ENCODE results near the gene CDC14A.

Gene CDC14A

GRCh38 chr1:100353071-100353801 lies 930 bp downstream of the CDC14A start:
- H3K79me1 ChIP-seq (ENCODE audit: low read length), result peaks cover 29% of the 10 kb centered on the region
- H3K4me3 ChIP-seq (ENCODE audit: low read depth, low read length), result peak overlapping the region; percentile 81
- H2BK120ac ChIP-seq (ENCODE audit: insufficient read depth, low read length, poor library complexity), result peak overlapping the region; percentile 76
- H4K91ac ChIP-seq (ENCODE audit: low read depth, low read length), result peak overlapping the region; percentile 84
- H3K4ac ChIP-seq (ENCODE audit: low read depth, low read length), result peak overlapping the region; percentile 83
- DNase-seq, result peak; percentile 17 to 41
- H3K27me3 ChIP-seq (ENCODE audit: insufficient read depth, low read length), result no peaks in the 10 kb centered on the region
- H3K9ac ChIP-seq (ENCODE audit: low read length), result peak overlapping the region; percentile 87
- peak overlapping the region; percentile 56 for H2AFZ ChIP-seq (ENCODE audit: insufficient read depth, low read length, poor library complexity)
- H3K18ac ChIP-seq (ENCODE audit: low read length), result peak overlapping the region; percentile 90
- H3K14ac ChIP-seq (ENCODE audit: low read length), result peak overlapping the region; percentile 59
- no peaks in the 10 kb centered on the region for H3K9me3 ChIP-seq (ENCODE audit: insufficient read depth, low read depth, low read length)
- peak overlapping the region; percentile 63 for H4K8ac ChIP-seq (ENCODE audit: low read depth, low read length)
- peaks cover 17% of the 10 kb centered on the region for H3K79me2 ChIP-seq (ENCODE audit: control insufficient read depth, insufficient read depth, low read length, poor library complexity)
- WGBS (ENCODE audit: extremely low coverage, insufficient coverage, insufficient read length), result no CpG with 5 or more reads among the region's 28 CpGs
- peak overlapping the region; percentile 91 for H2BK5ac ChIP-seq (ENCODE audit: low read depth, low read length, poor library complexity)
- no peaks in the 10 kb centered on the region for H3K36me3 ChIP-seq (ENCODE audit: control insufficient read depth in 1 of 2, insufficient read depth in 2 of 2, low read length in 2 of 2)
- H3K27ac ChIP-seq (ENCODE audit: low read depth, low read length), result peak overlapping the region; percentile 88
- peak overlapping the region; percentile 18 for H2AK5ac ChIP-seq (ENCODE audit: low read length)
- no peak overlapping the region for H3K23ac ChIP-seq (ENCODE audit: low read length)
- peak overlapping the region; percentile 96 for H3K4me2 ChIP-seq (ENCODE audit: low read length)
- H3K4me1 ChIP-seq (ENCODE audit: control insufficient read depth in 1 of 2, insufficient read depth in 2 of 2, low read length in 2 of 2), result peaks cover 8 to 10% of the 10 kb centered on the region in 2 experiments
- peak overlapping the region; percentile 38 for H4K12ac ChIP-seq (ENCODE audit: low read depth, low read length)
- H2BK12ac ChIP-seq (ENCODE audit: low read length), result peak overlapping the region; percentile 63

- Histone ChIP-seq H4K12ac (ENCODE audit: low read depth, low read length) (no peak overlapping the region), H3K79me1 (ENCODE audit: low read length) (peaks cover 29% of the 10 kb centered on the region)
These were observed 1.7 kb downstream of the CDC14A start for GRCh38 chr1:100353988-100354387.

DNA sequence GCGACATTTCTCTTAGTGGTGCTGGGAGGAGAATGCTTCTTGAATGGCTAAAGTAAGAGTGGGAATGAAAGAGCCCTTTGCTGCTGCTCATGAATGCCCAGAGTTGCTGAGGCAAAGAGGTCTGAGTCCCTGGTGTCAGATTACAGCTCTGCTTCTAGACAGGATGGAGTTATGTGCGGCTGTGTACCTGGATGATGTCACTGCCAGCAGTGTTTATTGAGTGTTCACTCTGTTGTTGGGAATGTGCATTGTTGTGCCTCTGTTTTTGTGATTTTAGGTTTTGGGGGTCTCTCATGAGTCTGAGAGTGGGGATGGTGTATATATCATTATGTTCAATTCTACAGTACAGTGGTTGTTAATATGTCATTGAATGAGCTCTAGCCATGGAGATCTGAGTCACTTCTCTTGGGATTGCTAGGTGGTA lies 2.7 kb downstream of the CDC14A start:
- no peak overlapping the region for H3K14ac ChIP-seq (ENCODE audit: low read length)
- H3K36me3 ChIP-seq (ENCODE audit: control insufficient read depth in 1 of 2, insufficient read depth in 2 of 2, low read length in 2 of 2), result peaks cover 0 to 4% of the 10 kb centered on the region in 2 experiments
- no peak overlapping the region for H3K23ac ChIP-seq (ENCODE audit: low read length)
- H4K91ac ChIP-seq (ENCODE audit: low read depth, low read length), result no peak overlapping the region
- H4K8ac ChIP-seq (ENCODE audit: low read depth, low read length), result no peak overlapping the region
- H3K79me2 ChIP-seq (ENCODE audit: control insufficient read depth, insufficient read depth, low read length, poor library complexity), result peaks cover 21% of the 10 kb centered on the region
- H3K9ac ChIP-seq (ENCODE audit: low read length), result no peak overlapping the region
- H3K27me3 ChIP-seq (ENCODE audit: insufficient read depth, low read length), result no peaks in the 10 kb centered on the region
- peaks cover 29% of the 10 kb centered on the region for H3K79me1 ChIP-seq (ENCODE audit: low read length)
- H2BK120ac ChIP-seq (ENCODE audit: insufficient read depth, low read length, poor library complexity), result no peak overlapping the region
- H3K4me2 ChIP-seq (ENCODE audit: low read length), result peak overlapping the region; percentile 60
- no peak overlapping the region for H2AFZ ChIP-seq (ENCODE audit: insufficient read depth, low read length, poor library complexity)
- H3K4me3 ChIP-seq (ENCODE audit: low read depth, low read length), result no peak overlapping the region
- WGBS (ENCODE audit: extremely low coverage, insufficient coverage, insufficient read length), result no CpG with 5 or more reads among the region's 2 CpGs
- H3K18ac ChIP-seq (ENCODE audit: low read length), result no peak overlapping the region
- DNase-seq, result peak; percentile 62 to 78
- no peak overlapping the region for H2BK5ac ChIP-seq (ENCODE audit: low read depth, low read length, poor library complexity)
- H2BK12ac ChIP-seq (ENCODE audit: low read length), result no peak overlapping the region
- no peak overlapping the region for H4K12ac ChIP-seq (ENCODE audit: low read depth, low read length)
- H3K4ac ChIP-seq (ENCODE audit: low read depth, low read length), result no peak overlapping the region
- no peaks in the 10 kb centered on the region for H3K9me3 ChIP-seq (ENCODE audit: insufficient read depth, low read depth, low read length)
- peaks cover 8 to 12% of the 10 kb centered on the region in 2 experiments for H3K4me1 ChIP-seq (ENCODE audit: control insufficient read depth in 1 of 2, insufficient read depth in 2 of 2, low read length in 2 of 2)
- H2AK5ac ChIP-seq (ENCODE audit: low read length), result no peak overlapping the region
- peak overlapping the region; percentile 86 for H3K27ac ChIP-seq (ENCODE audit: low read depth, low read length)

More at GRCh38 chr1:100353988-100354387, 1.7 kb downstream of the CDC14A start:
- peak overlapping the region; percentile 88 for H3K27ac ChIP-seq (ENCODE audit: low read depth, low read length)
- H4K91ac ChIP-seq (ENCODE audit: low read depth, low read length), result no peak overlapping the region
- peak overlapping the region; percentile 96 for H3K4me2 ChIP-seq (ENCODE audit: low read length)
- H3K4ac ChIP-seq (ENCODE audit: low read depth, low read length), result no peak overlapping the region
- no peak overlapping the region for H3K4me3 ChIP-seq (ENCODE audit: low read depth, low read length)
- no peak overlapping the region for H2AFZ ChIP-seq (ENCODE audit: insufficient read depth, low read length, poor library complexity)
- no peak overlapping the region for H3K18ac ChIP-seq (ENCODE audit: low read length)
- peak; percentile 84 to 95 for DNase-seq
- H3K9me3 ChIP-seq (ENCODE audit: insufficient read depth, low read depth, low read length), result no peaks in the 10 kb centered on the region
- H3K79me2 ChIP-seq (ENCODE audit: control insufficient read depth, insufficient read depth, low read length, poor library complexity), result peaks cover 18% of the 10 kb centered on the region
- no peak overlapping the region for H2AK5ac ChIP-seq (ENCODE audit: low read length)
- peaks cover 0 to under 1% of the 10 kb centered on the region in 2 experiments for H3K36me3 ChIP-seq (ENCODE audit: control insufficient read depth in 1 of 2, insufficient read depth in 2 of 2, low read length in 2 of 2)
- H3K27me3 ChIP-seq (ENCODE audit: insufficient read depth, low read length), result no peaks in the 10 kb centered on the region
- WGBS (ENCODE audit: extremely low coverage, insufficient coverage, insufficient read length), result no CpG with 5 or more reads among the region's 1 CpG
- no peak overlapping the region for H2BK120ac ChIP-seq (ENCODE audit: insufficient read depth, low read length, poor library complexity)
- no peak overlapping the region for H3K9ac ChIP-seq (ENCODE audit: low read length)
- H2BK12ac ChIP-seq (ENCODE audit: low read length), result no peak overlapping the region
- H4K8ac ChIP-seq (ENCODE audit: low read depth, low read length), result no peak overlapping the region
- peaks cover 8 to 10% of the 10 kb centered on the region in 2 experiments for H3K4me1 ChIP-seq (ENCODE audit: control insufficient read depth in 1 of 2, insufficient read depth in 2 of 2, low read length in 2 of 2)
- H2BK5ac ChIP-seq (ENCODE audit: low read depth, low read length, poor library complexity), result no peak overlapping the region
- H3K14ac ChIP-seq (ENCODE audit: low read length), result no peak overlapping the region
- no peak overlapping the region for H3K23ac ChIP-seq (ENCODE audit: low read length)

- Histone ChIP-seq H3K27me3 (ENCODE audit: insufficient read depth, low read length) (no peaks in the 10 kb centered on the region), H2BK12ac (ENCODE audit: low read length) (no peak overlapping the region), H3K4me2 (ENCODE audit: low read length) (no peak overlapping the region), H3K18ac (ENCODE audit: low read length) (no peak overlapping the region), H3K27ac (ENCODE audit: low read depth, low read length) (no peak overlapping the region), H3K79me1 (ENCODE audit: low read length) (peaks cover 9% of the 10 kb centered on the region), H4K12ac (ENCODE audit: low read depth, low read length) (no peak overlapping the region), H3K79me2 (ENCODE audit: control insufficient read depth, insufficient read depth, low read length, poor library complexity) (peaks cover 12% of the 10 kb centered on the region), H3K36me3 (ENCODE audit: control insufficient read depth in 1 of 2, insufficient read depth in 2 of 2, low read length in 2 of 2) (peaks cover 3 to 9% of the 10 kb centered on the region in 2 experiments), H2AFZ (ENCODE audit: insufficient read depth, low read length, poor library complexity) (no peak overlapping the region), H2BK5ac (ENCODE audit: low read depth, low read length, poor library complexity) (no peak overlapping the region), H3K23ac (ENCODE audit: low read length) (no peak overlapping the region), H4K8ac (ENCODE audit: low read depth, low read length) (no peak overlapping the region), H2BK120ac (ENCODE audit: insufficient read depth, low read length, poor library complexity) (no peak overlapping the region), H3K9ac (ENCODE audit: low read length) (no peak overlapping the region), H2AK5ac (ENCODE audit: low read length) (no peak overlapping the region), H3K9me3 (ENCODE audit: insufficient read depth, low read depth, low read length) (peaks cover 2% of the 10 kb centered on the region), H3K4ac (ENCODE audit: low read depth, low read length) (no peak overlapping the region), H3K4me1 (ENCODE audit: control insufficient read depth in 1 of 2, insufficient read depth in 2 of 2, low read length in 2 of 2) (peaks cover 7 to 9% of the 10 kb centered on the region in 2 experiments), H4K91ac (ENCODE audit: low read depth, low read length) (no peak overlapping the region), H3K14ac (ENCODE audit: low read length) (no peak overlapping the region), H3K4me3 (ENCODE audit: low read depth, low read length) (no peak overlapping the region)
- DNase-seq, result no peak
- no CpG with 5 or more reads among the region's 2 CpGs for WGBS (ENCODE audit: extremely low coverage, insufficient coverage, insufficient read length)
These were observed 5.9 kb downstream of the CDC14A start for GRCh38 chr1:100358210-100358609.
